Left renal pelvis (tissue), 4 donors: ENCODE measurements around the gene KYNU. TPM values are rescaled to one million over a fixed set of nuclear protein-coding genes. Genes with fewer than 3 reads are reported as not detected.
"Not testable (repeated sequence)": the region's sequence is repeated elsewhere in the genome, so short reads cannot be mapped to it uniquely, and the experiment has no call there.

Experiments
- DNase-seq, 4 donors: peaks; one replicate each; pipeline ENCODE4 v3.0.0-alpha.2; 2013; ENCODE audit warnings: low read depth in 4 of 4, low spot score in 3 of 4
- polyA plus RNA-seq, 4 donors: library from polyadenylated mRNA; unstranded; fragments of 120-200 nt; gene quantifications; one replicate each; pipeline ENCODE4 v1.2.1, GENCODE V29; 2013; ENCODE audit not compliant: insufficient read length in 4 of 4

KYNU gene
- polyA plus RNA-seq, 4 donors = 1.5 to 6.9 (median 5.2) TPM

DNA sequence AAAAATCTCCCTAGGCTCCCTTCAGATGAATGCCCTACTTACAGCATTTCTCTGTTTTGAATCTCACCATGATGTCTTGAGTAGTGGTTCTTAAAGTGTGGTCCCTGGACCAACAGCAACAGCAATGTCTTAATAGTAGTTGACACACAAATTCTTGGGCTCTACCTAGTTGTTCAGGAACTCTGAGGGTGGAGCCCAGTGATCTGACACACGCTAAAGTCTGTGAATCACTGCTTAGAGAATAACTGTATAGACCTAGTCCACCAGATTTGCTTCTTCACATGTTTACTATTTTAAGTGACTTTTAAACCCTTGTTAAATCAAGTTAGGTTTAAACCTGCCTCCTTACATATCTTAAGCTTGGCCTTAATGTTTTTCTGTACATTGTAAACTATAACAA is 204.2 kb downstream of the KYNU start:
- DNase-seq = no peak

- no peak for DNase-seq
Observed at GRCh38 chr2:143083636-143084035, 206.2 kb downstream of the KYNU start.

DNA sequence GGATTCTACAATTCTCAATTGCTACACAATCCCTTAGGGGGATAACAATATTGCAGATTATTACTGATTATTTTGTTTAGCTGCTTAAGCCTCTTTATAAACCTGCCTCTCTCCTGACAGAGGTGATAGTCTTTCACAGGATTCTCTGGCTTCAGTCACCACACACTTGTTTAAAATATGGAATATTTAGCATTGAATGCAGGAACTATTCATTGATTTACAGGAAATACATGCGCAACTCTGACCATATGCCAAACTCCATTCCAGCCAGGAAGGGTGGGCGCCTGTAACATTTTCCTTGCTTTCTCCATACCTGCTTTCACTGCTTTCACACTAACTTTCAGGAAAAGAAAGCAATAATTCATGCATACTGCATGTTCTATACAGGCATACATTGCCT is 207.0 kb downstream of the KYNU start:
- DNase-seq = no peak

GRCh38 chr2:143085125-143085784 is 207.8 kb downstream of the KYNU start:
- DNase-seq = no peak

- DNase-seq = no peak
Observed at GRCh38 chr2:143087033-143087432, 209.6 kb downstream of the KYNU start.

DNA sequence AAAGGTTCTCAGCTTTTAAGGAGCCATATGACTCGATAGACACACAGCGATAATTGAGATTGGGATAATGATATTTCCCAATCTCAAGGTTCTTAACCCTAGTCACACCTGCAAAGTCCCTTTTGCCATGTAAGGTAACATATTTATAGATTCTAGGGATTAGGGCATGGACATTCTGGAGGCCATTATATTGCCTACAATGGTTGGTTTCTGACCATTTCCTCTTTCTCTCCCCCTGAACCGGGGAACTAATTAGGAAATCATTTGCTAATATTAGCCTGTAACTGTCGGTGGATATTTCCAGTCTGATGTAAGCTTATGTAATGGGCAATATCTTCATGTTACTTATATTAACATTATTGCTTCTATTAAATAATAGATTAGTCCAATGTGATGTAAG is 210.9 kb downstream of the KYNU start:
- DNase-seq = no peak

DNA sequence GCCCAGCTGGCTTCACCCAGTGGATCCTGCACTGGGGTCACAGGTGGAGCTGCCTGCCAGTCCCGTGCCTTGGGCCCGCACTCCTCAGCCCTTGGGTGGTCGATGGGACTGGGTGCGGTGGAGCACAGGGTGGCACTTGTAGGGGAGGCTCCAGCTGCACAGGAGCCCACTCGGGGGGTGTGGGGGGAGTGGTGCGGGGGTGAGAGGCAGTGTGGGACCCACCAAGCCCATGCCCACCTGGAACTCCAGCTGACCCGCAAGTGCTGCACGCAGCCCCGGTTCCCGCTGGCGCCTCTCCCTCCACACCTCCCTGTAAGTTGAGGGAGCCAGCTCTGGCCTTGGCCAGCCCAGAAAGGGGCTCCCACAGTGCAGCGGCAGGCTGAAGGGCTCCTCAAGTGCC is 212.1 kb downstream of the KYNU start:
- not testable (repeated sequence) for DNase-seq
